Right lobe of liver (tissue), 4 donors: ENCODE data around the gene MYO10.

Experiments used
- CTCF ChIP-seq, 4 donors: fragments of 200-600 bp in 3 of 4; fragments of 450-650 bp in 1 of 4; IDR thresholded peaks; one replicate each; pipeline versions ENCODE4 v1.5.1 to v1.8.0; 2016 to 2022; ENCODE audit warnings: antibody characterized with exemption in 4 of 4, mild to moderate bottlenecking in 2 of 4
- POLR2A ChIP-seq: fragments of 450-650 bp; IDR thresholded peaks from one replicate; pipeline ENCODE4 v1.6.1; 2017; ENCODE audit warnings: antibody characterized with exemption, mild to moderate bottlenecking
- donor health status: DM: no; HTN: no; CAD: no.
- donor health status: DM: no; HTN: no; CAD: no.
- donor health status: DM: no; HTN: yes; CAD: no.

GRCh38 chr5:16879650-16880049, 56.4 kb downstream of the MYO10 start:
- TF ChIP-seq CTCF (IDR thresholded peaks at IDR 0.05) (no peak), POLR2A (no peak)
